GM12878 (cell line): ENCODE results near the gene SMIM44. TPM values are rescaled to one million over a fixed set of nuclear protein-coding genes. Genes with fewer than 3 reads are reported as not detected.

ENCODE experiments used
- ATAC-seq: fragments of 200-7000 bp; cut with Tn5 transposase; 3 replicates; pipeline ENCODE4 v1.9.1; 2020; ENCODE audit warnings: mild to moderate bottlenecking, moderate library complexity
- BruUV-seq: library from RNA; stranded (reverse); fragments of 400-500 nt; replicated peaks from 2 replicates; lab custom pipeline; 2021; lab: Mats Ljungman, UMichigan
- CTCF ChIA-PET: fragments of 300-600 bp; sonication (Branson Sonifier 250); formaldehyde crosslinking; extraction: SDS; loops from one replicate; lab custom pipeline; 2021; ENCODE audit warnings: inconsistent platforms; lab: Yijun Ruan, JAX
- POLR2A ChIA-PET: fragments of 350-600 bp; formaldehyde crosslinking; extraction: SDS; loops from one replicate; lab custom pipeline; 2021; ENCODE audit warnings: inconsistent platforms; lab: Charles Lee
- RAD21 ChIA-PET: fragments of 300-600 bp; sonication (Branson Sonifier 250); formaldehyde crosslinking; loops from one replicate; lab custom pipeline; 2023; ENCODE audit warnings: antibody characterized with exemption; ENCODE audit not compliant: unreplicated experiment; lab: Charles Lee
- SMC1A ChIA-PET: fragments of 300-600 bp; sonication (Branson Sonifier 250); formaldehyde crosslinking; loops from one replicate; lab custom pipeline; 2023; ENCODE audit not compliant: unreplicated experiment, uncharacterized antibody; lab: Charles Lee
- DNase-seq: peaks from one replicate; pipeline ENCODE4 v3.0.0-alpha.2; 2011; ENCODE audit warnings: low read depth, low spot score
- FAIRE-seq: peaks from 3 replicates; lab custom pipeline; 2011; peaks lifted over from hg19 to GRCh38; lab: Jason Lieb, UNC
- H2AFZ ChIP-seq: 2 replicates; pipeline ENCODE4 v1.6.0; 2011; ENCODE audit warnings: low read depth, low read length, control low read depth; ENCODE audit not compliant: control insufficient read depth
- H3K27ac ChIP-seq: 2 replicates; pipeline ENCODE4 v1.5.1; 2011; ENCODE audit warnings: control low read depth; ENCODE audit not compliant: control insufficient read depth, insufficient read depth
- H3K27me3 ChIP-seq, 2 experiments: replicated peaks in 1 of 2; 2 replicates each; pipeline versions ENCODE4 v1.6.0 to v1.6.1; 2011; ENCODE audit warnings: low read length in 1 of 2; ENCODE audit not compliant: control insufficient read depth in 2 of 2, insufficient read depth in 2 of 2
- H3K36me3 ChIP-seq, 2 experiments: 2 replicates each; pipeline ENCODE4 v1.5.1; 2011; ENCODE audit warnings: low read length in 1 of 2; ENCODE audit not compliant: control insufficient read depth in 2 of 2, insufficient read depth in 2 of 2
- H3K4me1 ChIP-seq: 2 replicates; pipeline ENCODE4 v1.6.1; 2011; ENCODE audit warnings: mild to moderate bottlenecking, low read length, moderate library complexity, mixed read lengths; ENCODE audit not compliant: control insufficient read depth, insufficient read depth
- H3K4me2 ChIP-seq: 2 replicates; pipeline ENCODE4 v1.6.0; 2011; ENCODE audit warnings: control low read depth; ENCODE audit not compliant: control insufficient read depth, insufficient read depth
- H3K4me3 ChIP-seq: fragments of 200-600 bp; sonication (generic); 2 replicates; pipeline ENCODE4 v1.5.1; 2016
- H3K79me2 ChIP-seq: 2 replicates; pipeline ENCODE4 v1.6.0; 2011; ENCODE audit warnings: low read length; ENCODE audit not compliant: control insufficient read depth, insufficient read depth
- H3K9ac ChIP-seq: 2 replicates; pipeline ENCODE4 v1.8.0; 2011; ENCODE audit warnings: low read length, control low read depth, mixed read lengths; ENCODE audit not compliant: control insufficient read depth, insufficient read depth
- H3K9me3 ChIP-seq: replicated peaks from 3 replicates; pipeline ENCODE4 v1.5.1; 2011; ENCODE audit warnings: mild to moderate bottlenecking, low read length; ENCODE audit not compliant: control insufficient read depth, insufficient read depth
- H4K20me1 ChIP-seq: 2 replicates; pipeline ENCODE4 v1.6.0; 2011; ENCODE audit not compliant: control insufficient read depth, insufficient read depth
- BMI1 ChIP-seq: fragments of 450-650 bp; IDR thresholded peaks from 2 replicates; pipeline ENCODE4 v1.6.1; 2016; ENCODE audit warnings: mild to moderate bottlenecking, moderate library complexity, borderline replicate concordance
- CBFB ChIP-seq: IDR thresholded peaks from 2 replicates; pipeline ENCODE4 v1.6.1; 2016; ENCODE audit warnings: antibody characterized with exemption, low read depth
- CHD2 ChIP-seq: IDR thresholded peaks from 2 replicates; pipeline ENCODE4 v1.6.1; 2011; ENCODE audit warnings: low read depth, low read length, improper control_type of control experiment, borderline replicate concordance
- HCFC1 ChIP-seq: fragments of 150-350 bp; IDR thresholded peaks from 2 replicates; pipeline ENCODE4 v1.6.1; 2014; ENCODE audit warnings: low read length
- LARP7 ChIP-seq: fragments of 450-650 bp; IDR thresholded peaks from 2 replicates; pipeline ENCODE4 v1.6.1; 2017; ENCODE audit warnings: mild to moderate bottlenecking
- RAD51 ChIP-seq: fragments of 450-650 bp; IDR thresholded peaks from 2 replicates; pipeline ENCODE4 v1.6.1; 2016; ENCODE audit warnings: moderate library complexity, mild to moderate bottlenecking, inconsistent platforms
- SRF ChIP-seq, 2 experiments: IDR thresholded peaks; 2 replicates each; pipeline ENCODE4 v1.6.1; 2011; ENCODE audit warnings: low read depth in 2 of 2, low read length in 2 of 2, mild to moderate bottlenecking in 1 of 2, moderate library complexity in 1 of 2
- ZNF24 ChIP-seq: fragments of 450-650 bp; IDR thresholded peaks from 2 replicates; pipeline ENCODE4 v1.6.1; 2017; ENCODE audit warnings: antibody characterized with exemption, mild to moderate bottlenecking
- WGBS: methylation state at CpG from one replicate; pipeline ENCODE4 v1.1.6; 2016; ENCODE audit warnings: low lambda C conversion rate; ENCODE audit not compliant: insufficient replicate concordance, insufficient coverage; ENCODE audit errors: missing lambda C conversion rate; 5-methylcytosine and 5-hydroxymethylcytosine counted together
- in situ Hi-C: fragments of 300-500 bp; cut with MboI; formaldehyde crosslinking; loops from 9 replicates; pipeline ENCODE4 v1.14.3; 2018; ENCODE audit warnings: mixed read lengths
- intact Hi-C: fragments of 100-400 bp; cut with micrococcal nuclease; formaldehyde crosslinking; loops from one replicate; pipeline ENCODE4 v1.14.2; 2022; ENCODE audit not compliant: unreplicated experiment
- polyA plus RNA-seq, 11 experiments: library from polyadenylated mRNA; depleted of rRNA in 4 of 11; unstranded in 6 of 11; stranded (reverse) in 5 of 11; fragments of >200 nt; fragmentation: Nextera tagmentation in 4 of 11; fragmentation: Illumina TruSeq in 1 of 11; extraction: Ambion mirVana in 4 of 11; extraction: Trizol in 1 of 11; gene quantifications; 1 replicate in 1 of 11; 2 replicates in 10 of 11; pipeline versions ENCODE4 v1.2.1 to v1.2.3, GENCODE V29; 2011 to 2016; ENCODE audit warnings: inconsistent platforms in 2 of 11, missing spikeins in 2 of 11, low read depth in 1 of 11
- total RNA-seq, 4 experiments: library from RNA; depleted of rRNA in 3 of 4; stranded (reverse); fragments of >200 nt in 3 of 4; fragmentation: Illumina TruSeq in 1 of 4; extraction: Trizol in 1 of 4; gene quantifications; 2 replicates each; pipeline versions ENCODE4 v1.2.1 to v1.2.3, GENCODE V29; 2013 to 2021
- TF ChIP-seq, protein P1 (sequence below): fragments of 450-650 bp; IDR thresholded peaks from 2 replicates; pipeline ENCODE4 v1.6.1; 2017; ENCODE audit warnings: mild to moderate bottlenecking, moderate library complexity

Gene SMIM44
- total and polyA plus RNA-seq, 10 of the 15 experiments (the other 5 are each of a cell fraction or from before 2014, with no cell fraction given) = not detected

GRCh38 chr19:3515891-3516422, 32.7 kb upstream of the SMIM44 start (continued):
- TF ChIP-seq, protein P1, sequence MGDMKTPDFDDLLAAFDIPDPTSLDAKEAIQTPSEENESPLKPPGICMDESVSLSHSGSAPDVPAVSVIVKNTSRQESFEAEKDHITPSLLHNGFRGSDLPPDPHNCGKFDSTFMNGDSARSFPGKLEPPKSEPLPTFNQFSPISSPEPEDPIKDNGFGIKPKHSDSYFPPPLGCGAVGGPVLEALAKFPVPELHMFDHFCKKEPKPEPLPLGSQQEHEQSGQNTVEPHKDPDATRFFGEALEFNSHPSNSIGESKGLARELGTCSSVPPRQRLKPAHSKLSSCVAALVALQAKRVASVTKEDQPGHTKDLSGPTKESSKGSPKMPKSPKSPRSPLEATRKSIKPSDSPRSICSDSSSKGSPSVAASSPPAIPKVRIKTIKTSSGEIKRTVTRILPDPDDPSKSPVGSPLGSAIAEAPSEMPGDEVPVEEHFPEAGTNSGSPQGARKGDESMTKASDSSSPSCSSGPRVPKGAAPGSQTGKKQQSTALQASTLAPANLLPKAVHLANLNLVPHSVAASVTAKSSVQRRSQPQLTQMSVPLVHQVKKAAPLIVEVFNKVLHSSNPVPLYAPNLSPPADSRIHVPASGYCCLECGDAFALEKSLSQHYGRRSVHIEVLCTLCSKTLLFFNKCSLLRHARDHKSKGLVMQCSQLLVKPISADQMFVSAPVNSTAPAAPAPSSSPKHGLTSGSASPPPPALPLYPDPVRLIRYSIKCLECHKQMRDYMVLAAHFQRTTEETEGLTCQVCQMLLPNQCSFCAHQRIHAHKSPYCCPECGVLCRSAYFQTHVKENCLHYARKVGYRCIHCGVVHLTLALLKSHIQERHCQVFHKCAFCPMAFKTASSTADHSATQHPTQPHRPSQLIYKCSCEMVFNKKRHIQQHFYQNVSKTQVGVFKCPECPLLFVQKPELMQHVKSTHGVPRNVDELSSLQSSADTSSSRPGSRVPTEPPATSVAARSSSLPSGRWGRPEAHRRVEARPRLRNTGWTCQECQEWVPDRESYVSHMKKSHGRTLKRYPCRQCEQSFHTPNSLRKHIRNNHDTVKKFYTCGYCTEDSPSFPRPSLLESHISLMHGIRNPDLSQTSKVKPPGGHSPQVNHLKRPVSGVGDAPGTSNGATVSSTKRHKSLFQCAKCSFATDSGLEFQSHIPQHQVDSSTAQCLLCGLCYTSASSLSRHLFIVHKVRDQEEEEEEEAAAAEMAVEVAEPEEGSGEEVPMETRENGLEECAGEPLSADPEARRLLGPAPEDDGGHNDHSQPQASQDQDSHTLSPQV = no peak
- TF ChIP-seq RAD51 (no peak), LARP7 (no peak)

DNA sequence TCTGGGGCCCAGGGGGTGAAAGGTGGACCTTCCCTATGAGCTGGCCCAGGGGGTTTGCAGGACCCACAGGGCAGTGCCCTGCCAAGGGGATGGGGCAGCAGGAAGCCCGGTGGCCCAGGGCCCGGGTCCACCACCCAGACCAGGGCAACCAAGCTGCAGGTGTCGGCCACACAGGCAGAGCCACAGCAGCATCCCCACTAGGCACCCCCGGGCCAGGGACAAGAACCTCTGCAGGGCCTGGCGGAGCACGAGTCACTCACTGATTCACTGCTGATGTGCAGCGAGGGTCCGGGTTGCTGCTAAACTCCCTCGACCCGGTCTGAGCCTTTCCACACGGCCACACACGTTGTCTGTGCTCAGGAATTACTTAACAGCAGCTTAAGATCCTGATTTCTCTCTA, 31.7 kb upstream of the SMIM44 start:
- peaks cover 3 to 7% of the 10 kb centered on the region in 2 experiments; a peak in 2 of 4 replicates for H3K36me3 ChIP-seq
- H3K9me3 ChIP-seq = no peaks in the 10 kb centered on the region
- no peak overlapping the region for H3K27ac ChIP-seq
- intact Hi-C loops (no loop called here), in situ Hi-C loops (no loop called here)
- SMC1A ChIA-PET = no interaction called here
- H3K79me2 ChIP-seq = peaks cover 19% of the 10 kb centered on the region
- CTCF ChIA-PET = no interaction called here
- WGBS = 88% methylated on average over 12 of the region's 12 CpGs
- DNase-seq = no peak
- no peak for ATAC-seq
- peaks cover 4% of the 10 kb centered on the region; the same call in 1 of the 2 replicates for H3K4me1 ChIP-seq
- H2AFZ ChIP-seq = no peak overlapping the region
- H3K27me3 ChIP-seq = no peaks in the 10 kb centered on the region
- H4K20me1 ChIP-seq = no peaks in the 10 kb centered on the region
- H3K4me2 ChIP-seq = no peak overlapping the region
- H3K9ac ChIP-seq = no peak overlapping the region
- TF ChIP-seq CBFB (no peak), CHD2 (no peak), SRF (IDR thresholded peaks at IDR 0.05; ENCODE audit: low read depth in 2 of 2, low read length in 2 of 2) (no peak), ZNF24 (no peak), BMI1 (no peak), HCFC1 (no peak)
- no peak overlapping the region for H3K4me3 ChIP-seq
- POLR2A ChIA-PET = interaction anchor here (0.6 kb wide), 1 partner anchor 9 kb away, joined by 4 read pairs; the partner anchor contains the start of gene FZR1
- FAIRE-seq = no peak
- BruUV-seq = no TSS peak
- RAD21 ChIA-PET = no interaction called here
